ENCODE data around the gene MBP.

The MBP gene

GRCh38 chr18:77131652-77132368 lies 773 bp downstream of the MBP start:
- CTCF ChIA-PET = interaction anchor here (1.0 to 1.2 kb wide), 2 partner anchors 59 to 80 kb away, joined by 3 read pairs; no protein-coding TSS in a partner anchor
- TF ChIP-seq L3MBTL2 (conservative IDR thresholded peaks at IDR 0.05) (no peak), ARNT (IDR thresholded peaks at IDR 0.05) (no peak), ELF4 (IDR thresholded peaks at IDR 0.05) (no peak), SP1 (IDR thresholded peaks at IDR 0.05) (no peak), PKNOX1 (IDR thresholded peaks at IDR 0.05) (no peak), LEF1 (IDR thresholded peaks at IDR 0.05; ENCODE audit: borderline replicate concordance) (no peak), FOXK2 (IDR thresholded peaks at IDR 0.05) (no peak), ZNF384 (IDR thresholded peaks at IDR 0.05) (no peak), SUZ12 (IDR thresholded peaks at IDR 0.05) (no peak), NFRKB (IDR thresholded peaks at IDR 0.05) (no peak), FOXM1 (IDR thresholded peaks at IDR 0.05; ENCODE audit: borderline replicate concordance) (no peak)
- POLR2A ChIA-PET = no interaction called here
- DNase-seq (ENCODE audit: extremely low spot score) = peak; percentile 9

- ChIA-PET CTCF (interaction anchor here (1.0 to 1.2 kb wide), 2 partner anchors 59 to 81 kb away, joined by 3 read pairs; no protein-coding TSS in a partner anchor), POLR2A (no interaction called here)
- no peak for DNase-seq (ENCODE audit: extremely low spot score)
- TF ChIP-seq ZNF384 (IDR thresholded peaks at IDR 0.05) (no peak), TARDBP (IDR thresholded peaks at IDR 0.05) (no peak), FOXA1 (IDR thresholded peaks at IDR 0.05) (no peak), FOXM1 (IDR thresholded peaks at IDR 0.05; ENCODE audit: borderline replicate concordance) (no peak), ELF4 (IDR thresholded peaks at IDR 0.05) (no peak), FOXK2 (IDR thresholded peaks at IDR 0.05) (no peak)
Measured at GRCh38 chr18:77131100-77131651, 1.4 kb downstream of the MBP start.

- ChIA-PET POLR2A (no interaction called here), CTCF (interaction anchor here (1.0 kb wide), 1 partner anchor 58 kb away, joined by 3 read pairs; no protein-coding TSS in a partner anchor)
- no peak for DNase-seq (ENCODE audit: extremely low spot score)
- TF ChIP-seq PKNOX1 (IDR thresholded peaks at IDR 0.05) = no peak
- no peak for TF ChIP-seq TARDBP (IDR thresholded peaks at IDR 0.05)
- no peak for TF ChIP-seq ARNT (IDR thresholded peaks at IDR 0.05)
- no peak for TF ChIP-seq NFRKB (IDR thresholded peaks at IDR 0.05)
Measured at GRCh38 chr18:77130229-77131099, 2.1 kb downstream of the MBP start.

GRCh38 chr18:77129150-77129551 lies 3.4 kb downstream of the MBP start:
- no peak for TF ChIP-seq FOXM1 (IDR thresholded peaks at IDR 0.05; ENCODE audit: borderline replicate concordance)
- DNase-seq (ENCODE audit: extremely low spot score) = no peak
- POLR2A ChIA-PET = no interaction called here
- CTCF ChIA-PET = no interaction called here

- ChIA-PET POLR2A (no interaction called here), CTCF (no interaction called here)
- no peak for TF ChIP-seq FOXA1 (IDR thresholded peaks at IDR 0.05)
- no peak for TF ChIP-seq ELF4 (IDR thresholded peaks at IDR 0.05)
- no peak for TF ChIP-seq TARDBP (IDR thresholded peaks at IDR 0.05)
- DNase-seq (ENCODE audit: extremely low spot score) = no peak
Measured at GRCh38 chr18:77127769-77128671, 4.6 kb downstream of the MBP start.

- TF ChIP-seq NFRKB (IDR thresholded peaks at IDR 0.05) (no peak), SP1 (IDR thresholded peaks at IDR 0.05) (no peak), PKNOX1 (IDR thresholded peaks at IDR 0.05) (no peak)
- CTCF ChIA-PET = no interaction called here
- POLR2A ChIA-PET = no interaction called here
- no peak for DNase-seq (ENCODE audit: extremely low spot score)
Measured at GRCh38 chr18:77124452-77124922, 8.1 kb downstream of the MBP start.
